ENCODE data around the gene NKAIN2.

- TF ChIP-seq CTCF (IDR thresholded peaks at IDR 0.05; ENCODE audit: low read length) = no peak
- no peak for TF ChIP-seq EZH2phosphoT487 (IDR thresholded peaks at IDR 0.05; ENCODE audit: low read length)
Observed at GRCh38 chr6:123838505-123839234, 35.0 kb downstream of the NKAIN2 start.
